Neural progenitor cell (in vitro differentiated cells): ENCODE measurements around the gene HNRNPA2B1.
"Not testable (repeated sequence)": the region's sequence is repeated elsewhere in the genome, so short reads cannot be mapped to it uniquely, and the experiment has no call there.

Experiments used
- EZH2 ChIP-seq: fragments of 200-600 bp; sonication (generic); IDR thresholded peaks from 2 replicates; pipeline ENCODE4 v1.6.1; 2017; ENCODE audit warnings: antibody characterized with exemption, mild to moderate bottlenecking, moderate library complexity
- TF ChIP-seq, protein P1 (sequence below): fragments of 200-600 bp; sonication (generic); IDR thresholded peaks from 2 replicates; pipeline ENCODE4 v1.5.1; 2017; ENCODE audit warnings: antibody characterized with exemption, mild to moderate bottlenecking

DNA sequence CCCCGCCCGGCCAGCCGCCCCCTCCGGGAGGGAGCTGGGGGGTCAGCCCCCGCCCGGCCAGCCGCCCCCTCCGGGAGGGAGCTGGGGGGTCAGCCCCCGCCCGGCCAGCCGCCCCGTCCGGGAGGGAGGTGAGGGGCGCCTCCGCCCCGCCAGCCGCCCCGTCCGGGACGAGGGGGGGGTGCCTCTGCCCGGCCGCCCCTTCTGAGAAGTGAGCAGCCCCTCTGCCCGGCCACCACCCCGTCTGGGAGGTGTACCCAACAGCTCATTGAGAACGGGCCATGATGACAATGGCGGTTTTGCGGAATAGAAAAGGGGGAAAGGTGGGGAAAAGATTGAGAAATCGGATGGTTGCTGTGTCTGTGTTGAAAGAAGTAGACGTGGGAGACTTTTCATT, 52.2 kb downstream of the HNRNPA2B1 start:
- TF ChIP-seq, protein P1, sequence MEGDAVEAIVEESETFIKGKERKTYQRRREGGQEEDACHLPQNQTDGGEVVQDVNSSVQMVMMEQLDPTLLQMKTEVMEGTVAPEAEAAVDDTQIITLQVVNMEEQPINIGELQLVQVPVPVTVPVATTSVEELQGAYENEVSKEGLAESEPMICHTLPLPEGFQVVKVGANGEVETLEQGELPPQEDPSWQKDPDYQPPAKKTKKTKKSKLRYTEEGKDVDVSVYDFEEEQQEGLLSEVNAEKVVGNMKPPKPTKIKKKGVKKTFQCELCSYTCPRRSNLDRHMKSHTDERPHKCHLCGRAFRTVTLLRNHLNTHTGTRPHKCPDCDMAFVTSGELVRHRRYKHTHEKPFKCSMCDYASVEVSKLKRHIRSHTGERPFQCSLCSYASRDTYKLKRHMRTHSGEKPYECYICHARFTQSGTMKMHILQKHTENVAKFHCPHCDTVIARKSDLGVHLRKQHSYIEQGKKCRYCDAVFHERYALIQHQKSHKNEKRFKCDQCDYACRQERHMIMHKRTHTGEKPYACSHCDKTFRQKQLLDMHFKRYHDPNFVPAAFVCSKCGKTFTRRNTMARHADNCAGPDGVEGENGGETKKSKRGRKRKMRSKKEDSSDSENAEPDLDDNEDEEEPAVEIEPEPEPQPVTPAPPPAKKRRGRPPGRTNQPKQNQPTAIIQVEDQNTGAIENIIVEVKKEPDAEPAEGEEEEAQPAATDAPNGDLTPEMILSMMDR: not testable (repeated sequence)
- TF ChIP-seq EZH2: not testable (repeated sequence)
